ENCODE results near the gene PPT2. TPM values are rescaled to one million over a fixed set of nuclear protein-coding genes. Genes with fewer than 3 reads are reported as not detected.

Gene PPT2
- total and polyA plus RNA-seq, 2 of the 13 experiments (the other 11 are each of a cell fraction or from before 2014, with no cell fraction given) = 39.2 to 61.8 TPM

GRCh38 chr6:32195652-32195901, 41.6 kb downstream of the PPT2 start (continued):
- TF ChIP-seq ZNF747 (CRISPR knock-in tag; IDR thresholded peaks at IDR 0.05; ENCODE audit: borderline replicate concordance) = 0 out of 2 replicates have a peak, but pooled peaks have one; percentile 7
- no peak for TF ChIP-seq NFKBIZ (CRISPR knock-in tag; IDR thresholded peaks at IDR 0.05)
- no peak for TF ChIP-seq FOXK1 (CRISPR knock-in tag; IDR thresholded peaks at IDR 0.05; ENCODE audit: borderline replicate concordance, low read depth)
- TF ChIP-seq, protein P1, sequence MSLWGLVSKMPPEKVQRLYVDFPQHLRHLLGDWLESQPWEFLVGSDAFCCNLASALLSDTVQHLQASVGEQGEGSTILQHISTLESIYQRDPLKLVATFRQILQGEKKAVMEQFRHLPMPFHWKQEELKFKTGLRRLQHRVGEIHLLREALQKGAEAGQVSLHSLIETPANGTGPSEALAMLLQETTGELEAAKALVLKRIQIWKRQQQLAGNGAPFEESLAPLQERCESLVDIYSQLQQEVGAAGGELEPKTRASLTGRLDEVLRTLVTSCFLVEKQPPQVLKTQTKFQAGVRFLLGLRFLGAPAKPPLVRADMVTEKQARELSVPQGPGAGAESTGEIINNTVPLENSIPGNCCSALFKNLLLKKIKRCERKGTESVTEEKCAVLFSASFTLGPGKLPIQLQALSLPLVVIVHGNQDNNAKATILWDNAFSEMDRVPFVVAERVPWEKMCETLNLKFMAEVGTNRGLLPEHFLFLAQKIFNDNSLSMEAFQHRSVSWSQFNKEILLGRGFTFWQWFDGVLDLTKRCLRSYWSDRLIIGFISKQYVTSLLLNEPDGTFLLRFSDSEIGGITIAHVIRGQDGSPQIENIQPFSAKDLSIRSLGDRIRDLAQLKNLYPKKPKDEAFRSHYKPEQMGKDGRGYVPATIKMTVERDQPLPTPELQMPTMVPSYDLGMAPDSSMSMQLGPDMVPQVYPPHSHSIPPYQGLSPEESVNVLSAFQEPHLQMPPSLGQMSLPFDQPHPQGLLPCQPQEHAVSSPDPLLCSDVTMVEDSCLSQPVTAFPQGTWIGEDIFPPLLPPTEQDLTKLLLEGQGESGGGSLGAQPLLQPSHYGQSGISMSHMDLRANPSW (CRISPR knock-in tag; IDR thresholded peaks at IDR 0.05; ENCODE audit: borderline replicate concordance) = no peak
- TF ChIP-seq FOXO1 (CRISPR knock-in tag; IDR thresholded peaks at IDR 0.05) = no peak
- TF ChIP-seq, protein P2, sequence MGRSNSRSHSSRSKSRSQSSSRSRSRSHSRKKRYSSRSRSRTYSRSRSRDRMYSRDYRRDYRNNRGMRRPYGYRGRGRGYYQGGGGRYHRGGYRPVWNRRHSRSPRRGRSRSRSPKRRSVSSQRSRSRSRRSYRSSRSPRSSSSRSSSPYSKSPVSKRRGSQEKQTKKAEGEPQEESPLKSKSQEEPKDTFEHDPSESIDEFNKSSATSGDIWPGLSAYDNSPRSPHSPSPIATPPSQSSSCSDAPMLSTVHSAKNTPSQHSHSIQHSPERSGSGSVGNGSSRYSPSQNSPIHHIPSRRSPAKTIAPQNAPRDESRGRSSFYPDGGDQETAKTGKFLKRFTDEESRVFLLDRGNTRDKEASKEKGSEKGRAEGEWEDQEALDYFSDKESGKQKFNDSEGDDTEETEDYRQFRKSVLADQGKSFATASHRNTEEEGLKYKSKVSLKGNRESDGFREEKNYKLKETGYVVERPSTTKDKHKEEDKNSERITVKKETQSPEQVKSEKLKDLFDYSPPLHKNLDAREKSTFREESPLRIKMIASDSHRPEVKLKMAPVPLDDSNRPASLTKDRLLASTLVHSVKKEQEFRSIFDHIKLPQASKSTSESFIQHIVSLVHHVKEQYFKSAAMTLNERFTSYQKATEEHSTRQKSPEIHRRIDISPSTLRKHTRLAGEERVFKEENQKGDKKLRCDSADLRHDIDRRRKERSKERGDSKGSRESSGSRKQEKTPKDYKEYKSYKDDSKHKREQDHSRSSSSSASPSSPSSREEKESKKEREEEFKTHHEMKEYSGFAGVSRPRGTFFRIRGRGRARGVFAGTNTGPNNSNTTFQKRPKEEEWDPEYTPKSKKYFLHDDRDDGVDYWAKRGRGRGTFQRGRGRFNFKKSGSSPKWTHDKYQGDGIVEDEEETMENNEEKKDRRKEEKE (IDR thresholded peaks at IDR 0.05) = no peak
- TF ChIP-seq, protein P3, sequence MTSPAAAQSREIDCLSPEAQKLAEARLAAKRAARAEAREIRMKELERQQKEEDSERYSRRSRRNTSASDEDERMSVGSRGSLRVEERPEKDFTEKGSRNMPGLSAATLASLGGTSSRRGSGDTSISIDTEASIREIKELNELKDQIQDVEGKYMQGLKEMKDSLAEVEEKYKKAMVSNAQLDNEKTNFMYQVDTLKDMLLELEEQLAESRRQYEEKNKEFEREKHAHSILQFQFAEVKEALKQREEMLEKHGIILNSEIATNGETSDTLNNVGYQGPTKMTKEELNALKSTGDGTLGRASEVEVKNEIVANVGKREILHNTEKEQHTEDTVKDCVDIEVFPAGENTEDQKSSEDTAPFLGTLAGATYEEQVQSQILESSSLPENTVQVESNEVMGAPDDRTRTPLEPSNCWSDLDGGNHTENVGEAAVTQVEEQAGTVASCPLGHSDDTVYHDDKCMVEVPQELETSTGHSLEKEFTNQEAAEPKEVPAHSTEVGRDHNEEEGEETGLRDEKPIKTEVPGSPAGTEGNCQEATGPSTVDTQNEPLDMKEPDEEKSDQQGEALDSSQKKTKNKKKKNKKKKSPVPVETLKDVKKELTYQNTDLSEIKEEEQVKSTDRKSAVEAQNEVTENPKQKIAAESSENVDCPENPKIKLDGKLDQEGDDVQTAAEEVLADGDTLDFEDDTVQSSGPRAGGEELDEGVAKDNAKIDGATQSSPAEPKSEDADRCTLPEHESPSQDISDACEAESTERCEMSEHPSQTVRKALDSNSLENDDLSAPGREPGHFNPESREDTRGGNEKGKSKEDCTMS (CRISPR knock-in tag; conservative IDR thresholded peaks at IDR 0.05) = no peak
- TF ChIP-seq RBM22 (optimal IDR thresholded peaks at IDR 0.05; ENCODE audit: low read length) = no peak
- TF ChIP-seq ATF7 (IDR thresholded peaks at IDR 0.05) = no peak
- no peak; the same call in 1 of the 2 replicates for TF ChIP-seq ATF7 (CRISPR knock-in tag; IDR thresholded peaks at IDR 0.05)
- TF ChIP-seq ZBTB8A (CRISPR knock-in tag; IDR thresholded peaks at IDR 0.05; ENCODE audit: borderline replicate concordance, low read depth) = no peak
- no peak for TF ChIP-seq TARDBP (CRISPR knock-in tag; IDR thresholded peaks at IDR 0.05)
- no peak; the same call in 1 of the 2 replicates for TF ChIP-seq ZNF639 (CRISPR knock-in tag; conservative IDR thresholded peaks at IDR 0.05)
- no peak for TF ChIP-seq ZSCAN29 (CRISPR knock-in tag; conservative IDR thresholded peaks at IDR 0.05)
- 0 out of 2 replicates have a peak, but pooled peaks have one; percentile 13 for TF ChIP-seq RBAK (CRISPR knock-in tag; IDR thresholded peaks at IDR 0.05)
- no peak for TF ChIP-seq CREM (IDR thresholded peaks at IDR 0.05)
- no peak for TF ChIP-seq CREM (CRISPR knock-in tag; IDR thresholded peaks at IDR 0.05)
- TF ChIP-seq THAP11 (CRISPR knock-in tag; IDR thresholded peaks at IDR 0.05) = peak; percentile 86; the same call in 1 of the 2 replicates
- TF ChIP-seq PLSCR1 (CRISPR knock-in tag; IDR thresholded peaks at IDR 0.05; ENCODE audit: borderline replicate concordance) = no peak
- TF ChIP-seq TMF1 (CRISPR knock-in tag; IDR thresholded peaks at IDR 0.05; ENCODE audit: low read depth) = no peak
- TF ChIP-seq ELF1 (CRISPR knock-in tag; IDR thresholded peaks at IDR 0.05) = no peak
- peak; percentile 13 for TF ChIP-seq TAF15 (IDR thresholded peaks at IDR 0.05; ENCODE audit: low read depth, low read length, poor library complexity, severe bottlenecking)
